NT2/D1 (cell line): ENCODE measurements around the gene CSK.

Experiments
- DNase-seq: peaks from one replicate; pipeline ENCODE4 v3.0.0-alpha.2; 2011; ENCODE audit warnings: low read depth, low spot score
- H3K27me3 ChIP-seq: 2 replicates; pipeline ENCODE4 v1.6.0; 2011; ENCODE audit warnings: mild to moderate bottlenecking; ENCODE audit not compliant: insufficient read length, insufficient read depth
- H3K36me3 ChIP-seq: 2 replicates; pipeline ENCODE4 v1.6.1; 2011; ENCODE audit warnings: mild to moderate bottlenecking, low read length, mixed read lengths; ENCODE audit not compliant: insufficient read depth, insufficient read length
- H3K4me1 ChIP-seq: 2 replicates; pipeline ENCODE4 v1.5.1; 2011; ENCODE audit not compliant: insufficient read depth, insufficient read length
- H3K4me3 ChIP-seq: 2 replicates; pipeline ENCODE4 v1.5.1; 2011; ENCODE audit warnings: low read depth; ENCODE audit not compliant: insufficient read length
- H3K9ac ChIP-seq: 2 replicates; pipeline ENCODE4 v1.6.0; 2011; ENCODE audit warnings: low read depth; ENCODE audit not compliant: insufficient read length
- H3K9me3 ChIP-seq: 2 replicates; pipeline ENCODE4 v1.5.1; 2011; ENCODE audit warnings: mild to moderate bottlenecking, low read length; ENCODE audit not compliant: insufficient read depth
- SUZ12 ChIP-seq: IDR thresholded peaks from 2 replicates; pipeline ENCODE4 v1.6.1; 2011; ENCODE audit not compliant: insufficient read length, insufficient read depth; ENCODE audit errors: extremely low read depth
- YY1 ChIP-seq: IDR thresholded peaks from 2 replicates; pipeline ENCODE4 v1.6.1; 2011; ENCODE audit not compliant: insufficient read length, insufficient read depth
- ZNF274 ChIP-seq: IDR thresholded peaks from 2 replicates; pipeline ENCODE4 v1.6.1; 2011; ENCODE audit warnings: mild to moderate bottlenecking, low read depth, low read length

Gene CSK

GRCh38 chr15:74773731-74774252 lies 8.1 kb upstream of the CSK start:
- Histone ChIP-seq H3K27me3 (peaks cover 5% of the 10 kb centered on the region), H3K9ac (peak overlapping the region; percentile 16), H3K36me3 (no peaks in the 10 kb centered on the region), H3K4me1 (peaks cover 44% of the 10 kb centered on the region), H3K9me3 (no peaks in the 10 kb centered on the region), H3K4me3 (no peak overlapping the region)
- no peak for TF ChIP-seq SUZ12
- no peak for TF ChIP-seq YY1
- TF ChIP-seq ZNF274, result no peak
- DNase-seq, result no peak

GRCh38 chr15:74775132-74775562 lies 6.7 kb upstream of the CSK start:
- Histone ChIP-seq H3K9ac (no peak overlapping the region), H3K27me3 (peaks cover 2% of the 10 kb centered on the region), H3K36me3 (no peaks in the 10 kb centered on the region), H3K9me3 (no peaks in the 10 kb centered on the region), H3K4me3 (no peak overlapping the region), H3K4me1 (peaks cover 40% of the 10 kb centered on the region)
- TF ChIP-seq YY1 (no peak), SUZ12 (no peak), ZNF274 (no peak)
- DNase-seq, result no peak

- no peak for DNase-seq
- H3K9ac ChIP-seq, result no peak overlapping the region
- peaks cover 6% of the 10 kb centered on the region for H3K27me3 ChIP-seq
- H3K4me1 ChIP-seq, result peaks cover 38% of the 10 kb centered on the region
- H3K9me3 ChIP-seq, result no peaks in the 10 kb centered on the region
- TF ChIP-seq ZNF274 (no peak), YY1 (no peak), SUZ12 (no peak)
- no peak overlapping the region for H3K4me3 ChIP-seq
- H3K36me3 ChIP-seq, result no peaks in the 10 kb centered on the region
Measured at GRCh38 chr15:74775894-74776293, 6.0 kb upstream of the CSK start.

- no peak for DNase-seq
- Histone ChIP-seq H3K9me3 (no peaks in the 10 kb centered on the region), H3K27me3 (peaks cover 10% of the 10 kb centered on the region), H3K4me3 (no peak overlapping the region), H3K4me1 (peaks cover 35% of the 10 kb centered on the region), H3K9ac (peak overlapping the region; percentile 18), H3K36me3 (no peaks in the 10 kb centered on the region)
- TF ChIP-seq ZNF274 (no peak), SUZ12 (no peak), YY1 (no peak)
Measured at GRCh38 chr15:74776821-74777768, 4.8 kb upstream of the CSK start.

GRCh38 chr15:74777769-74778598 lies 3.9 kb upstream of the CSK start:
- Histone ChIP-seq H3K4me3 (no peak overlapping the region), H3K36me3 (no peaks in the 10 kb centered on the region), H3K4me1 (peaks cover 32% of the 10 kb centered on the region), H3K9me3 (no peaks in the 10 kb centered on the region), H3K27me3 (peaks cover 10% of the 10 kb centered on the region), H3K9ac (peak overlapping the region; percentile 11)
- no peak for TF ChIP-seq SUZ12
- TF ChIP-seq ZNF274, result no peak
- no peak for TF ChIP-seq YY1
- DNase-seq, result no peak

- Histone ChIP-seq H3K9me3 (no peaks in the 10 kb centered on the region), H3K27me3 (peaks cover 10% of the 10 kb centered on the region), H3K36me3 (peaks cover 1% of the 10 kb centered on the region), H3K4me3 (no peak overlapping the region), H3K4me1 (peaks cover 29% of the 10 kb centered on the region), H3K9ac (no peak overlapping the region)
- DNase-seq, result no peak
- TF ChIP-seq YY1 (no peak), SUZ12 (no peak), ZNF274 (no peak)
Measured at GRCh38 chr15:74778599-74778970, 3.3 kb upstream of the CSK start.
